H1 (cell line): ENCODE measurements around the gene TSPAN3. TPM values are rescaled to one million over a fixed set of nuclear protein-coding genes. Genes with fewer than 3 reads are reported as not detected.

Source experiments
- CTCF ChIA-PET: fragments of 300-600 bp; sonication (Branson Sonifier 250); formaldehyde crosslinking; loops from one replicate; lab custom pipeline; 2021; ENCODE audit not compliant: partially characterized antibody; lab: Charles Lee
- POLR2A ChIA-PET: fragments of 300-600 bp; sonication (Branson Sonifier 250); formaldehyde crosslinking; loops from one replicate; lab custom pipeline; 2021; ENCODE audit warnings: inconsistent platforms; ENCODE audit not compliant: partially characterized antibody; lab: Charles Lee
- DNase-seq, 2 experiments: peaks; one replicate each; pipeline versions ENCODE4 v3.0.0 to v3.0.0-alpha.2; 2010 to 2022; ENCODE audit warnings: low spot score in 2 of 2, low read depth in 1 of 2, mixed read lengths in 1 of 2
- FAIRE-seq: peaks from 2 replicates; lab custom pipeline; 2011; peaks lifted over from hg19 to GRCh38; lab: Jason Lieb, UNC
- H2AFZ ChIP-seq: 2 replicates; pipeline ENCODE4 v1.8.1; 2012; ENCODE audit warnings: low read length, inconsistent platforms
- H2AK5ac ChIP-seq: 2 replicates; pipeline ENCODE4 v1.6.1; 2013; ENCODE audit warnings: low read depth, low read length
- H2BK120ac ChIP-seq: replicated peaks from 2 replicates; pipeline ENCODE3; 2013; ENCODE audit warnings: low read depth, low read length, inconsistent platforms
- H2BK12ac ChIP-seq: 2 replicates; pipeline ENCODE4 v1.6.1; 2013; ENCODE audit warnings: low read depth, low read length
- H2BK15ac ChIP-seq: 2 replicates; pipeline ENCODE4 v1.6.1; 2013; ENCODE audit warnings: low read length
- H2BK20ac ChIP-seq: 2 replicates; pipeline ENCODE4 v1.6.1; 2013; ENCODE audit warnings: low read length
- H2BK5ac ChIP-seq: 2 replicates; pipeline ENCODE4 v1.6.1; 2013; ENCODE audit warnings: low read depth, low read length
- H3K14ac ChIP-seq: 2 replicates; pipeline ENCODE4 v1.6.1; 2013; ENCODE audit warnings: inconsistent platforms; ENCODE audit not compliant: insufficient read length
- H3K18ac ChIP-seq: 2 replicates; pipeline ENCODE4 v1.6.1; 2013; ENCODE audit warnings: low read length; ENCODE audit errors: extremely low read depth
- H3K23ac ChIP-seq: 2 replicates; pipeline ENCODE4 v1.6.1; 2013; ENCODE audit warnings: inconsistent platforms; ENCODE audit not compliant: insufficient read length
- H3K23me2 ChIP-seq: 2 replicates; pipeline ENCODE4 v1.6.1; 2013; ENCODE audit warnings: low read depth, low read length
- H3K27ac ChIP-seq: 2 replicates; pipeline ENCODE4 v1.6.1; 2011; ENCODE audit warnings: low read depth, low read length, inconsistent platforms
- H3K27me3 ChIP-seq, 4 experiments: replicated peaks in 1 of 4; 1 replicate in 1 of 4; 2 replicates in 3 of 4; pipeline versions ENCODE4 v1.6.1 to v1.8.1; 2011 to 2013; ENCODE audit warnings: low read length in 3 of 4, mild to moderate bottlenecking in 3 of 4, inconsistent platforms in 2 of 4, mixed read lengths in 2 of 4, moderate library complexity in 1 of 4; ENCODE audit not compliant: control insufficient read depth in 3 of 4, insufficient read depth in 3 of 4; ENCODE audit errors: extremely low read depth in 1 of 4
- H3K36me3 ChIP-seq, 4 experiments: 2 replicates each; pipeline versions ENCODE4 v1.6.1 to v1.8.1; 2011 to 2013; ENCODE audit warnings: mild to moderate bottlenecking in 4 of 4, low read length in 3 of 4, moderate library complexity in 2 of 4, control low read depth in 1 of 4, inconsistent platforms in 1 of 4; ENCODE audit not compliant: insufficient read depth in 4 of 4, control insufficient read depth in 2 of 4
- H3K4ac ChIP-seq: replicated peaks from 2 replicates; pipeline ENCODE3; 2013; ENCODE audit warnings: low read length, low read depth, mixed read lengths, inconsistent platforms; ENCODE audit not compliant: insufficient read length
- H3K4me1 ChIP-seq, 4 experiments: replicated peaks in 1 of 4; 1 replicate in 1 of 4; 2 replicates in 3 of 4; pipeline versions ENCODE4 v1.6.1 to v1.8.1; 2011 to 2013; ENCODE audit warnings: low read length in 3 of 4, inconsistent platforms in 2 of 4, mixed read lengths in 1 of 4; ENCODE audit not compliant: insufficient read depth in 4 of 4, control insufficient read depth in 3 of 4
- H3K4me2 ChIP-seq, 2 experiments: 2 replicates each; pipeline versions ENCODE4 v1.6.1 to v1.8.1; 2011 to 2013; ENCODE audit warnings: low read depth in 2 of 2, low read length in 2 of 2, control low read depth in 1 of 2, inconsistent platforms in 1 of 2, mild to moderate bottlenecking in 1 of 2; ENCODE audit not compliant: insufficient read depth in 1 of 2
- H3K4me3 ChIP-seq, 4 experiments: fragments of 200-600, 300-600 bp in 1 of 4; sonication (generic), shearing (Covaris generic), sonication (Bioruptor Twin) in 1 of 4; 2 replicates each; pipeline versions ENCODE4 v1.5.1 to v1.8.1; 2011 to 2016; ENCODE audit warnings: low read length in 4 of 4, low read depth in 3 of 4, control low read depth in 2 of 4, inconsistent platforms in 2 of 4, mild to moderate bottlenecking in 2 of 4, mixed read lengths in 1 of 4, moderate library complexity in 1 of 4; ENCODE audit not compliant: insufficient read depth in 2 of 4; ENCODE audit errors: extremely low read depth in 1 of 4
- H3K56ac ChIP-seq: replicated peaks from 2 replicates; pipeline ENCODE3; 2013; ENCODE audit warnings: low read depth, mild to moderate bottlenecking, mixed read lengths, low read length, inconsistent platforms; ENCODE audit not compliant: insufficient read length
- H3K79me1 ChIP-seq: 2 replicates; pipeline ENCODE4 v1.6.1; 2013; ENCODE audit warnings: low read depth, low read length, control low read depth
- H3K79me2 ChIP-seq, 2 experiments: 2 replicates each; pipeline versions ENCODE4 v1.6.1 to v1.8.1; 2012 to 2013; ENCODE audit warnings: low read length in 2 of 2, mild to moderate bottlenecking in 2 of 2, inconsistent platforms in 1 of 2; ENCODE audit not compliant: insufficient read depth in 2 of 2, control insufficient read depth in 1 of 2
- H3K9ac ChIP-seq, 4 experiments: replicated peaks in 1 of 4; 1 replicate in 1 of 4; 2 replicates in 3 of 4; pipeline versions ENCODE4 v1.6.1 to v1.8.1; 2011 to 2013; ENCODE audit warnings: low read depth in 3 of 4, low read length in 3 of 4, control low read depth in 2 of 4, mild to moderate bottlenecking in 2 of 4, moderate library complexity in 2 of 4, inconsistent platforms in 1 of 4; ENCODE audit errors: extremely low read depth in 1 of 4
- H3K9me3 ChIP-seq, 2 experiments: 2 replicates each; pipeline versions ENCODE4 v1.6.1 to v1.8.1; 2012 to 2013; ENCODE audit warnings: mild to moderate bottlenecking in 2 of 2, moderate library complexity in 2 of 2, control low read depth in 1 of 2, inconsistent platforms in 1 of 2, low read depth in 1 of 2, low read length in 1 of 2, mixed read lengths in 1 of 2; ENCODE audit not compliant: insufficient read depth in 2 of 2
- H4K20me1 ChIP-seq, 2 experiments: replicated peaks in 1 of 2; 2 replicates each; pipeline versions ENCODE3 to v1.8.1; 2011 to 2013; ENCODE audit warnings: inconsistent platforms in 2 of 2, low read length in 2 of 2, mild to moderate bottlenecking in 1 of 2; ENCODE audit not compliant: insufficient read depth in 2 of 2, control insufficient read depth in 1 of 2
- H4K5ac ChIP-seq: 2 replicates; pipeline ENCODE4 v1.6.1; 2013; ENCODE audit warnings: low read length, low read depth, mixed read lengths, inconsistent platforms; ENCODE audit not compliant: insufficient read length
- H4K8ac ChIP-seq: 2 replicates; pipeline ENCODE4 v1.8.0; 2013; ENCODE audit warnings: mild to moderate bottlenecking, moderate library complexity, low read length, inconsistent platforms; ENCODE audit not compliant: insufficient read depth; ENCODE audit errors: extremely low read depth
- H4K91ac ChIP-seq: replicated peaks from 2 replicates; pipeline ENCODE3; 2013; ENCODE audit warnings: low read length, mixed read lengths, inconsistent platforms; ENCODE audit not compliant: insufficient read length
- ASH2L ChIP-seq: fragments of 200-600, 300-600 bp; sonication (generic); IDR thresholded peaks from one replicate; pipeline ENCODE4 v1.7.1; 2017; ENCODE audit warnings: low read length
- CREB1 ChIP-seq: IDR thresholded peaks from 2 replicates; pipeline ENCODE4 v1.6.1; 2012; ENCODE audit warnings: inconsistent platforms
- RXRA ChIP-seq: IDR thresholded peaks from 2 replicates; pipeline ENCODE4 v1.6.1; 2011; ENCODE audit warnings: low read depth, mild to moderate bottlenecking, low read length, moderate library complexity; ENCODE audit not compliant: insufficient read depth
- SIX5 ChIP-seq: IDR thresholded peaks from 2 replicates; pipeline ENCODE4 v1.6.1; 2011; ENCODE audit warnings: mild to moderate bottlenecking, low read depth, low read length
- SRF ChIP-seq: IDR thresholded peaks from 2 replicates; pipeline ENCODE4 v1.6.1; 2011; ENCODE audit warnings: mild to moderate bottlenecking, low read depth, low read length, moderate library complexity
- WGBS, 2 experiments: shearing (Covaris generic) in 1 of 2; methylation state at CpG; one replicate each; pipeline versions ENCODE4 v1.1.6 to v1.1.7; 2013 to 2015; ENCODE audit warnings: low lambda C conversion rate in 2 of 2, mixed read lengths in 2 of 2, inconsistent platforms in 1 of 2, low coverage in 1 of 2, missing lambda C conversion rate in 1 of 2; ENCODE audit not compliant: insufficient replicate concordance in 2 of 2, insufficient coverage in 1 of 2, insufficient read length in 1 of 2; ENCODE audit errors: extremely low coverage in 1 of 2, missing lambda C conversion rate in 1 of 2; 5-methylcytosine and 5-hydroxymethylcytosine counted together
- polyA plus RNA-seq, 7 experiments: library from polyadenylated mRNA; depleted of rRNA in 3 of 7; stranded (reverse) in 5 of 7; unstranded in 2 of 7; fragments of >200 nt in 5 of 7; fragments of 200-250 nt in 2 of 7; gene quantifications; 1 replicate in 5 of 7; 2 replicates in 1 of 7; 4 replicates in 1 of 7; pipeline versions ENCODE4 v1.2.1 to v1.2.3, GENCODE V29; 2011 to 2013; ENCODE audit warnings: missing spikeins in 2 of 7, mixed read lengths in 2 of 7
- total RNA-seq: library from RNA; stranded (reverse); fragmentation: NEBNext Ultra II Directional; extraction: Animal tissue kit (Norgen Biotek cat#: 25700); gene quantifications from 2 replicates; pipeline ENCODE4 v1.2.1, GENCODE V29; 2021
- TF ChIP-seq, protein P1 (sequence below): IDR thresholded peaks from 2 replicates; pipeline ENCODE4 v1.6.1; 2011; ENCODE audit warnings: low read depth, mild to moderate bottlenecking, low read length; ENCODE audit not compliant: insufficient read depth
- TF ChIP-seq, protein P2 (sequence below), 3 experiments: IDR thresholded peaks; 1 replicate in 2 of 3; 2 replicates in 1 of 3; pipeline versions ENCODE4 v1.5.1 to v1.6.1; 2011; ENCODE audit warnings: low read length in 3 of 3, mild to moderate bottlenecking in 3 of 3, inconsistent platforms in 2 of 3, low read depth in 1 of 3, moderate library complexity in 1 of 3; ENCODE audit not compliant: insufficient read depth in 1 of 3; ENCODE audit errors: control extremely low read depth in 1 of 3
- TF ChIP-seq, protein P3 (sequence below): IDR thresholded peaks from 2 replicates; pipeline ENCODE4 v1.6.1; 2012; ENCODE audit warnings: inconsistent platforms

Gene TSPAN3
- total and polyA plus RNA-seq, 2 of the 8 experiments (the other 6 are each of a cell fraction or from before 2014, with no cell fraction given), result 107 to 238 TPM

DNA sequence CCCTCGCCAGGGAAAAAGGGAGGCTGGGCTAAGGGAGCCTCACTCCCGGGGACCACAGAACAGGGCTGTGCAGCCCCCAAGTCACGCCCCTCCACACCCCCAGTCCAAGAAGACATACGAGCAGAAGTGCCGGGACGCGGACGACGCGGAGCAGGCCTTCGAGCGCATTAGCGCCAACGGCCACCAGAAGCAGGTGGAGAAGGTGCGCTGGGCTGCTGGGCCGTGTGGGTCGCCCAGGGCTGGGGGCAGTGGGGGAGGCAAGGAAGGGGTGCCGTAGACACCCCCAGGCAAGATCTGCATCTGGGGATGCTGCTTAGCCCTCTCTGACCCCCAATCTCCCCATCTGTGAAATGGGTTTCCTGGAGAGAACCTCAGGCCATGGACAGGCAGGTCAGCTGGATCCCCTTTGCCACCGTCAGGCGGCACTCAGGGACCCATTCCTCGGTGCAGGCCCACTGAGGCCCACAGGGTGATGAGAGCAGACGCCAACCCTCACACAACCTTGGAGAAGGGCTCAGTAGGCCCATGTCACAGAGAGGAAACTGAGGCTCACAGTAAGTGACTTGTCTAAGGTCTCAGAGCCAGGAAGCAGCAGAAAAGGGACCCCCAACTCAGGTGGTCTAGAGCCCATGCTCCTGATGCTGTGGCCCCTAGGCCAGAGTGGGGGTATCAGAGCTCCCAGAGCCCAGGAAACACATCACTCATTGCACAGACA, 42.3 kb downstream of the TSPAN3 start:
- Histone ChIP-seq H3K23me2 (peaks cover 4% of the 10 kb centered on the region; the same call in 1 of the 2 replicates), H4K8ac (peak overlapping the region; percentile 70), H3K79me1 (no peaks in the 10 kb centered on the region), H3K4ac (no peak overlapping the region), H4K5ac (no peak overlapping the region), H4K20me1 (no peaks in the 10 kb centered on the region), H3K79me2 (no peaks in the 10 kb centered on the region), H2AFZ (no peak overlapping the region; the same call in 1 of the 2 replicates), H3K36me3 (no peaks in the 10 kb centered on the region), H3K56ac (no peak overlapping the region), H4K91ac (peak overlapping the region; percentile 69), H3K18ac (no peak overlapping the region; the same call in 1 of the 2 replicates), H3K4me2 (peak overlapping the region; percentile 73 to 75), H2BK20ac (no peak overlapping the region; the same call in 1 of the 2 replicates), H3K14ac (no peak overlapping the region), H3K9me3 (no peaks in the 10 kb centered on the region), H3K4me3 (peak overlapping the region; percentile 21 to 54 (median 32); a peak in 4 of 8 replicates), H3K9ac (no peak overlapping the region; a peak in 1 of 7 replicates), H2BK120ac (no peak overlapping the region), H3K27me3 (peaks cover 0 to 7% (median 0%) of the 10 kb centered on the region in 4 experiments; a peak in 4 of 7 replicates), H2BK15ac (0 out of 2 replicates have a peak overlapping the region, but pooled peaks have one; percentile 29), H2AK5ac (0 out of 2 replicates have a peak overlapping the region, but pooled peaks have one; percentile 46), H2BK12ac (peak overlapping the region; percentile 27; the same call in 1 of the 2 replicates), H3K23ac (no peak overlapping the region), H3K27ac (no peak overlapping the region), H2BK5ac (no peak overlapping the region; the same call in 1 of the 2 replicates), H3K4me1 (peaks cover 0 to 24% (median 9%) of the 10 kb centered on the region in 4 experiments; a peak in 5 of 7 replicates)
- CTCF ChIA-PET, result interaction anchor here (1.2 to 2.9 kb wide), 6 partner anchors 13 to 514 kb away, joined by 3 to 16 read pairs (median 6); no protein-coding TSS in a partner anchor
- POLR2A ChIA-PET, result interaction anchor here (1.0 kb wide), 1 partner anchor 24 kb away, joined by 3 read pairs; no protein-coding TSS in a partner anchor
- FAIRE-seq, result no peak
- DNase-seq, result no peak
- WGBS, 2 experiments, result 50% methylated on average over 22 of the region's 22 CpGs; no CpG with 5 or more reads in 1 of the 2 experiments
- TF ChIP-seq, protein P1, sequence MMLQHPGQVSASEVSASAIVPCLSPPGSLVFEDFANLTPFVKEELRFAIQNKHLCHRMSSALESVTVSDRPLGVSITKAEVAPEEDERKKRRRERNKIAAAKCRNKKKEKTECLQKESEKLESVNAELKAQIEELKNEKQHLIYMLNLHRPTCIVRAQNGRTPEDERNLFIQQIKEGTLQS, result no peak
- TF ChIP-seq, protein P2, sequence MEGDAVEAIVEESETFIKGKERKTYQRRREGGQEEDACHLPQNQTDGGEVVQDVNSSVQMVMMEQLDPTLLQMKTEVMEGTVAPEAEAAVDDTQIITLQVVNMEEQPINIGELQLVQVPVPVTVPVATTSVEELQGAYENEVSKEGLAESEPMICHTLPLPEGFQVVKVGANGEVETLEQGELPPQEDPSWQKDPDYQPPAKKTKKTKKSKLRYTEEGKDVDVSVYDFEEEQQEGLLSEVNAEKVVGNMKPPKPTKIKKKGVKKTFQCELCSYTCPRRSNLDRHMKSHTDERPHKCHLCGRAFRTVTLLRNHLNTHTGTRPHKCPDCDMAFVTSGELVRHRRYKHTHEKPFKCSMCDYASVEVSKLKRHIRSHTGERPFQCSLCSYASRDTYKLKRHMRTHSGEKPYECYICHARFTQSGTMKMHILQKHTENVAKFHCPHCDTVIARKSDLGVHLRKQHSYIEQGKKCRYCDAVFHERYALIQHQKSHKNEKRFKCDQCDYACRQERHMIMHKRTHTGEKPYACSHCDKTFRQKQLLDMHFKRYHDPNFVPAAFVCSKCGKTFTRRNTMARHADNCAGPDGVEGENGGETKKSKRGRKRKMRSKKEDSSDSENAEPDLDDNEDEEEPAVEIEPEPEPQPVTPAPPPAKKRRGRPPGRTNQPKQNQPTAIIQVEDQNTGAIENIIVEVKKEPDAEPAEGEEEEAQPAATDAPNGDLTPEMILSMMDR (IDR thresholded peaks at IDR 0.05; ENCODE audit: control extremely low read depth in 1 of 3, insufficient read depth in 1 of 3, low read depth in 1 of 3, low read length in 3 of 3), result no peak
- no peak for TF ChIP-seq SRF
- no peak for TF ChIP-seq CREB1
- TF ChIP-seq, protein P3, sequence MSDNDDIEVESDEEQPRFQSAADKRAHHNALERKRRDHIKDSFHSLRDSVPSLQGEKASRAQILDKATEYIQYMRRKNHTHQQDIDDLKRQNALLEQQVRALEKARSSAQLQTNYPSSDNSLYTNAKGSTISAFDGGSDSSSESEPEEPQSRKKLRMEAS, result peak; percentile 45; the same call in 1 of the 2 replicates
- no peak for TF ChIP-seq ASH2L
- TF ChIP-seq RXRA, result no peak
- no peak for TF ChIP-seq SIX5
